Fibroblast of upper back skin (primary cell): ENCODE measurements around the gene CHST7.
"Not testable (repeated sequence)": the region's sequence is repeated elsewhere in the genome, so short reads cannot be mapped to it uniquely, and the experiment has no call there.

Source experiments
- DNase-seq: peaks from one replicate; pipeline ENCODE4 v3.0.0-alpha.2; 2013

The CHST7 gene, protein sequence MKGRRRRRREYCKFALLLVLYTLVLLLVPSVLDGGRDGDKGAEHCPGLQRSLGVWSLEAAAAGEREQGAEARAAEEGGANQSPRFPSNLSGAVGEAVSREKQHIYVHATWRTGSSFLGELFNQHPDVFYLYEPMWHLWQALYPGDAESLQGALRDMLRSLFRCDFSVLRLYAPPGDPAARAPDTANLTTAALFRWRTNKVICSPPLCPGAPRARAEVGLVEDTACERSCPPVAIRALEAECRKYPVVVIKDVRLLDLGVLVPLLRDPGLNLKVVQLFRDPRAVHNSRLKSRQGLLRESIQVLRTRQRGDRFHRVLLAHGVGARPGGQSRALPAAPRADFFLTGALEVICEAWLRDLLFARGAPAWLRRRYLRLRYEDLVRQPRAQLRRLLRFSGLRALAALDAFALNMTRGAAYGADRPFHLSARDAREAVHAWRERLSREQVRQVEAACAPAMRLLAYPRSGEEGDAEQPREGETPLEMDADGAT

DNA sequence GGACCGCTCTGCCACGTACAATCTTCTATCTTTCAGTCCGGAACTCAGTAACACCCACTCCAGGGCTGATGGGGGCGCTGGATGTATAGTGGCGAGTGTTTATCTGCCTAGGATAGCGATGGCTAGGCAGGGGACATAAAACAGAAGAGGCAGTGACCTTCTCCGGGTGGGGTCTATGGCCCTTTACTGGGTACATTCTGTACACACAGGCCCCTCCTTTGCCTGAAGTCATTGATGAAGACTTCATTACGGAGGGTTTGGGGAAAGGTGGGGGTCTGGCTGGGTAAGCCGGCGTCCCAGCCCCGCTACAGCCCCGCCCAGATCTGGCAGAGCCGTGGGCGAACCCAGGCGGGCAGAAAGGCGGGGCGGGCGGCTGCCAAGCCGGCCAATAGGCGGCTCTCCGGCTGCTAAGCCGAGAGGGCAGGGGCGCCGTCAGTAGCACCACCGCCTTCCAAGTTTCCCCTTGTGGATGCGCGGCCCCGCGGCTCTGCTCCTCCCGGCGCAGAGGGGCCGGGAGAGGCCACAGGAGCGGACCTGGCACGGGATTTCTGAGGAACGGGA lies at the start of gene CHST7:
Gene CHST7 (plus strand): TSS at position 435 of the 561 bp plus-strand sequence. CDS start 167 bp downstream, outside the sequence.
- DNase-seq: peak; percentile 49

DNA sequence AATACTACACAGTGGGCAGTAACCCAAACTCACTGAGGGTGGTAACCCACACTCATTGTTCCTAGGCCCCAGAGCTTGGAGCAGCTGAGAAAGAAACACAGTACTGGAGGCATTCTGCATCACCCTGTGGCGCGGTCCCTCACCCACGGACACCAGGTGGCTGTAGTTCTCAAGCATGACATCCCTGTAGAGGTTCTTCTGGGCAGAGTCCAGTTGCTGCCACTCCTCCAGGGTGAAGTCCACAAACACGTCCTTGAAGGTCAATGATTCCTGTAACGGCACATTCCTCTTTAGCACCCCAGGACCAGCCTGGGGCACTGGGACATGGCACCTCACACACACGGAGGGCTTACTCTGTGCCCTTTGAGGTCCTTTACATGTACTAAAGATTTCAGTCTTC lies 44.9 kb upstream of the CHST7 start:
- not testable (repeated sequence) for DNase-seq

DNA sequence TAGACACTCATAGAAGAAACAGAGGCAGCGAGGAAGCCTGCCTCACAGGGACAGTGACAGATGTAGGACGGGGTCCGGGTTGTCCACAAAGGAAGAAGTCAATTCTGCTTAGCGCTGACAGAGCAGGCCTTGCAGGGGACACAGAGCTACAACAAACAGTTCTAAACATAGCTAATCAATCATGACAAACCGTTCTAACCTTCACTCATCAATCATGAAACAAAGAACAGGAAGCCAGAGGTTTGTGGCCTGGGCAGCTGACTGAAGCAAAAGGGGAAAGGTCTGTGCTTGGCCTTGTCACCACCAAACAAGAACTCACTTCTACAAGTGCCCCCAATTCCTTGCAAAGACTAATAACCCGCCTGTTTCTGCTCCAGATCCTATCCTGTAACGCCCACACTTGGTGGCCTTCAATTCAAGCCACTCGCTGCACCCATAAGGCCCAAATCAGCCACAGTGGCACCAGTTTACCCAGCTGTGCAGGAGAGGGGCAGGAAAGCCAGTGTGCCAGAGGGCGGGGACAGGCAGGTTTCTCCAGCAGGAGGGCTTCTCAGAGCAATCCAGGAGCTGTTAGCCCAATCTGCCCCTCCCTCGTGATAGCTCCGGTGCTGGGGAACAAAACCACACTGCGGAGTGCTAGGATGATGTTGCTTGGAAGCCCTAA lies 43.7 kb upstream of the CHST7 start:
- DNase-seq: not testable (repeated sequence)

DNA sequence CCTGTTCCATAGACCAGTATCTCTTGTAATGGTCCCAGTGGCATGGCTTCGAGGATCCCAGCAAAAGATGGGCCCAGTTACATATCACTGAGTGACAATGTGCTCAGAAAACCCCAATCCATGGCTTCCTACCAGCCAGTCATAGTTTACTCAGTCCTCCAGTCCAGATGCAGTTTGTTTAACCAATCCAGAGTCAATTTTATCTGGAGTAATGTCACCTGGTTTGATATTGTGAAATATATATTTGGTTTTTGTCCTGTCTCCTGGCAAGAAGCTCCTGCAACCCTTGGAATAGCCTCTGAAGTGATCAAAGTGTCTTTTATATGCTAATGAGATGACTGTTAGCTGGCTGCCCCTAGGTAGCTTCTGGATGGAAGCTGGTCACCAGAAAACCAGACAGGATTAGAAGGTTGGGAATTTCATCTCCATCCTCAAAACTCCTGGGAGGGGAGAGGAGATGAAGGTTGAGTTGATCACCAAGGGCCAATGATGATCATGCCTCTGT lies 43.1 kb upstream of the CHST7 start:
- not testable (repeated sequence) for DNase-seq

DNA sequence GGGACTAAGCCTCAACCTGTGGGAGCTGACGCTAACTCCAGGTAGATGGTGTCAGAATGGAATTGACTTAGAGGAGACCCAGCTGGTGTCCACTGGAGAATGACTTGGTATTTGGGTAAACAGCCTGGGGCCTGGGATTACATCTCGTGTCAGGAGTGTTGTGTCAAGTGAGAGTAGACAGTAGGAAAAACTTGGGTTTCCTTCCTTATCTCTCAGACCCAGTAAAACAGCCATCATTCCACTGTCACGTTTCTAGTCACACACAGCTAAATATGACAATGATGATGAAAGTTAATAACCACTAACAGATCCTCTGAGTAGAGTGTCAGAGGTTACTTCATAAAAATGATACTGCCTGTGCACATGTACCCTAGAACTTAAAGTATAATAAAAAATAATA lies 42.1 kb upstream of the CHST7 start:
- DNase-seq: no peak

DNA sequence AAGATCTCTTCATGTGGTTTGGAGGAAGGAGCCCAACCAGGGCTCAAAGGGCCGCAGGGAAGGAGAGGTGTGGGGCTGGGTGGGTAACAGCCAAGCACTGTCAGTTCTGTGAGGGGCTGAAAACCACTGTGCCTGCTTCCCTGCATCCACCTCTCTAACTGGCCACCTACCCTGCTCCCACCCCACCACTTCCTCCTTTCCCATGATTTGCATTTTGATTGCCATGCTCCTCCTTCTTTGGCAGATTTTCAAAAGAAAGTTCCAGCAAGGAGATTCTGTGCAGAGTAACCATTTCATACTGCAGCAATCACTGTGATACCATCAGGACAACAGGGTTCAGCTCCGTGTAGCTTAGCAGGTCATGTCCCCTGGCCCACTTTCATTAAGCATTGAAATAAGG lies 30.1 kb upstream of the CHST7 start:
- no peak for DNase-seq

DNA sequence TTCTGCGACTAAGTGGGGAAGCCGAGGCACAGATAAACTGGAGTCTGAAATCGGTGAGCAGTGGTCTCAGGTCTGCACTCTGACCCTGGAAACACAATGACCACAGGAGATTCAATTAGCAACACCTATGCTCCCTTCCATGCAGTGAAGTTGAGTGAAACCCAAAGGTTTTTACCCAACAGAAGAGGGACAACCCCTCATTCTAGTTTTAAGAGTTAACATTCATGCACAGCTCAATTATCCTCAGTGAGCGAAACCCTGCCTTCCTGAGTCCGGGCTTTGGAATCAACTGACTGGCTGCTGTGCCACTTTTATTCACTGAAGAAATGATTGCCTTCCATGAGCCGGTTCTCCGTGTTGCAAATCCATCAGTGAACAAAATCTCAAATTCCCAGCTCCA lies 29.0 kb upstream of the CHST7 start:
- DNase-seq: not testable (repeated sequence)

DNA sequence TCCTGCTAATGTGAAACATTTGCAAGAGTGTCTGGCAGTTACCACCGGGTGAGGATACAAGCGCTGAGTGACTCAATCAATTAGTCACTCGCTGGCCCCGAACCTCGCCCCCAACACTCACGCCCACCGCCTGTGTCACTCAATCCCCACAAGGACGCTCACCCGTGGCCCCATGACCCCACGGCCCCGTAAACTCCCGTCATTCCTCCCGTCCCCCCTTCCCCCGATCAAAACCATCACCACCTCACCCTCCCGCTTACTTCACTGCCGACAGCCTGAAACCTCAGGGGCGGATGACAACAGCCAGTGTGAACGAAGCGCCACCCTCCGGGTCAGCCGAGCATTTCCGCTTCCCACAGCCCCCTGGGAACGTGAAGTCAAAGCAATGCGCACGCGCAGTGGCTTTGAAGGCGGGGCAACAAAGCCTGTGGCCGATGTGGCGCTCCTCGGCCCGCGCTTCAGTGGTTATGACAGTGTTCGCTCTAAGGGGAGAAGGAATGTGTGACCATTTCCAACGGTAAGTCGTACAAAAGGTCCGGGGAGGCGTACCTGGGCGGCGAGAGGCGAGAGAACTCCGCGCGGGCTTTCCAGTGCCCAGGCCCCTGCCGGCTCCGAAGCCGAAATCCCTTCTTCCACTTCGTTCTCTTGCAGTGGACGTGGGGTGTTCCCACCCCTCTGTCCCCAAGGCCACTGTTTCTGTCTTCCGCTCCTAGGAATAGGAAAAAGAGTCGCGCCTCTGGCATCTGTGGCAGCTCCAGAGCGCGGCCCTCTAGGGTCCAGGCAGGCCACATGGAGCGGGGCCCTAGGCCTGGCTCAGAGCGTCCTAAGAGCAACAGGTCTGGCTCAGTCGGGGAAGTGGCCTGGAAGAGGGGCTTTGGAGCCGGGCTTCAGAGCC lies 28.2 kb upstream of the CHST7 start, which contains the start of gene ZNF674:
Gene ZNF674 (minus strand): TSS at position 311 of the 895 bp plus-strand sequence. CDS start 3,334 bp downstream, outside the sequence.
- peak; percentile 90 for DNase-seq

DNA sequence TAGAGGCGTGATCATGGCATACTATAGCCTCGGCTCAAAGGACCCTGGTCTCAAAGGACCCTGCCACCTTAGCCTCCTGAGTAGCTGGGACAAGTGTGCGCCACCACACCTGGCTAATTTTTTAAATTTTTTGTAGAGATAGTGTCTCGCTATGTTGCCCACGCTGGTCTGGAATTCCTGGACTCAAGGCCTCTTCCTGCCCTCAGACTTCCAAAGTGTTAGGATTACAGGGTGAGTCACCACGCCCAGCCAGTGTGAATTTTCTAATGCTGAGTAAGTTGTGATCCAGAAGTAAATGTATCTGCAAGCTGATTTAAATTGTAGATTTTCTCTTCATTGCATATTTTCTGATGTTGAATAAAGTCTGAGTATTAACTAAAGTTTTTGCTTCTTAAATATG lies 25.7 kb upstream of the CHST7 start:
- peak; percentile 83 for DNase-seq

DNA sequence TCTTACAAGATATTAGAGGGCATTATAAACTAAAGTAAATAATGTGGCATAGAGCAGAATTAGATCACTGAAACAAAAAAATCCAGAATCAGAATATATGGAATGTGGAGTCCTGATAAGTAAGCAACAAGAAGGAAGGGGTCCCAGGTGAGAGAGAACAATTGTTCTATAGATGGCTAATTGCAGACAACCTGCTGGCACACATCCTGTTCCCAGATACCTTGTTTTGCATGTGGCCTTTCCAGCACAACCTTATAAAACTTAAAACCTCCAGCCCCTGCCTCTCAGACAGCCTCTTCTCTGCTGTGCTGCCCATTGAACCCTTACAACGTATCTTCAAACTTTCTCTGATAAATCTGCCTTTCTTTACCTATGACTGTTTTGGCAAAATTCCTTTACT lies 23.7 kb upstream of the CHST7 start:
- DNase-seq: no peak

DNA sequence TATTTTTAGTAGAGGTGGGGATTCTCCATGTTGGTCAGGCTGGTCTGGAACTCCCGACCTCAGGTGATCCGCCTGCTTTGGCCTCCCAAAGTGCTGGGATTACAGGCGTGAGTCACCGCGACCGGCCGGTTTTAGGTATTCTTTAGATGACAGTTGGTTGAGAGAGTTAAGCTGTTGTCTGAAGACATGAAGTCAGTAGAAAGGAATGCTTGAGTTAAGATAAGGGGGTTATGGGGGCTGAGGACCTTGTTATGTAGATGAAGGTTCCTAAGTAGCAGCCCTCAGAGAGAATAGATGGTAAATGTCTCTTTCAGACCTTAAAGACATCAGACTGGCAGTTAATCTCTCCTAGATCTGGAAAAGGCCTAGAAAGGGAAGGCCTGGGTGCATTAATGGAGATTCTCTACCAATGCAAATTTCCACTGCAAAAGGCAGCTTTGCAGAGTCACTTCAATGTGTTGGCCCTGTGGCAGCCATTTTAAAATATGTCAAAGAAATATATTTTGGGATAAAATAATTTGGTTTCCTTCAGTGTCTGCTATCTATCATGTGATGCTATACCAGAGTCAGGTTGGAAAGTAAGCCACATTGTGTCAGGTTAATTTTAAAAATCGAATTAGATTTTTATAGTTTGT lies 22.0 kb upstream of the CHST7 start:
- peak; percentile 62 for DNase-seq

DNA sequence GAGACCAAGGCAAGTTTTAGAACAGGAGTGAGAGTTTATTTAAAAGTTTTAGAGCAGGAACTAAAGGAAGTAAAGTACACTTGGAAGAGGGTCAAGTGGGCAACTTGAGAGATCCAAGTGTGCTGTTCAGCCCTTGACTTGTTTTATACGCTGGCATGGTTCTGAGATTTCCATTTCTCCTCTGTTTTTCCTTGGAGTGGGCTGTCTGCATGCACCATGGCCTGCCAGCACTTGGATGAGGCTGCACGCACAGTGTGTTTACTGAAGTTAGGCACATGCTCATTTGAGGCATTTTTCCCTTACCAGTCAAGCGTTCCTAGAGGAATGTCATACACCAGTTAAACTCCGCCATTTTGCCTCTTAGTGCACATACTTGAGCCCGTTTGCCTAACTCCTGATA lies 19.6 kb upstream of the CHST7 start:
- no peak for DNase-seq

DNA sequence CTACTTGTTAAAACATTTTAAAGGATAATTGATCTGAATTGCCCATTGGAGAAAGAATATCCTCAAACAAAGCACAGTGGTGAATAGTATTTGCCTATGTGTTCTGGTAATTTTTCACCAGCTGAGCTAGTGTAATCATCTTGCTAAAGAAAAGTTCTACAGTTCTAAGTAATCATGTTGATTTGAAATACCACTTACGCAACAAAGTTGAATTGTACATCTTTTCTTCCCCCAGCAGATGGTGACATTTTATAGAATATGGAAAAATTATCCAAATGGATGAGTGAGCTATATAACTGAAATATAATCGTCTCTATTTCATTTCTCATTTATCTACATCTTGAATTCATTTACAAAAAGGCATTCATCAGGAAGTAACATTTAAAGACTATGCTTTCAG lies 18.6 kb upstream of the CHST7 start:
- DNase-seq: no peak

DNA sequence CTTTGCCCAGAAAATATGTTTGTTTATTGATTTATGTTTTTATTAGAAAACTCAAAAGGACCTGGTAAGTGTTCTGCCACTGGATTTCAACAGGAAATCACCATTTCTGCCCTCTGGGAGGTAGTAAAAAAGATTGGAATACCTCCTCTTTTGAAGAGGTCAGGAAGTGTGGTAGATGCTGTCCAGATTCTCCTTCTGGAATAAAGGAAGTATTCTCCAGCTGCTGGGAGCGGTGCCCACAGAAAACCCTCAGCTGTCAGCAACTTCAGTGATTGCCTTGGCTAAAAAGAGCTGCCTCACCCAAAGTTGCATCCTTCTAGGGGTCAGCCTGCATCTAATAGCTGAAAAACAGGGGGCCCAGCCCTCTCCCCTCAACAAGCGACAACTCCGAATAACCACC lies 14.5 kb upstream of the CHST7 start:
- DNase-seq: no peak

DNA sequence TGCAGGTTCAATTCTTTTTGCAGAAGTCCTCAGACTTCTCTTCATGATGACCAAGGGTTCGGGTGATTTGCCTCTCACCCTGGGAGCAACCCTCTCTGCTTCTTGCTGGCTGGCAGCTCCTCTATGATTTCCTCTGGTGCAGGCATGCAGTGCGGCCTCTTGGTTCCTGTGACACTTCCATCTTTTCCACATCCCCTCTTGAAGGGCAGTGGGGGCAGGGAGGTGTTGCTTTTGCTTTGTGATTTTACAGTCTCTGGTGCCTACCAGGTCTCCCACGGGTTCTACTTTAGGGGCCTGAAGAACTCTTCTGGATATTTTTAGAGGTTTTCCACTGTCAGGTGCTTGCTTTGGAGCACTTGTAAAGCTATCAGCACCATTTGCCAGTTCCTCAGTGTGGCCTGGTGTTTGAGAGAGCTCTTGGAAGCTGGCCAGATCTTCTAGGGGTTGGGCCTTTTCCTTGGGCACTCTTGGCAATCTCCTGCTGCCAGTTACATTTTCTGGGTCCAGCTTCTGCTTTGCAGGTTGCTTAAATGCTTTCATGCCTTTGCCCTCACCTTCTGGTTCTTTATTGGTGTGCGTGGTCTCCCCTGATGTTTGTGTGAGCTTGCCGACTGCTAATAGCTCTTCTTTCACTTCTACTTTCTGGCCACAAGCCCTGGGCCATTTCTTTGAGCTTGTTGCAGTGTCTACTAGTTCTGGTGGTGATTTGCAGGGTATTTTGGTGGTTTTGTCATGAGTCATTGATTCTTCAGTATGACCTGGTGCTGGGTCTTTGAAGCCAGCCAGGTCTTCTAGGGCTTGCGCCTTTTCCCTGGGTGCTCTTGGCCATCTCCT lies 11.5 kb upstream of the CHST7 start:
- no peak for DNase-seq

DNA sequence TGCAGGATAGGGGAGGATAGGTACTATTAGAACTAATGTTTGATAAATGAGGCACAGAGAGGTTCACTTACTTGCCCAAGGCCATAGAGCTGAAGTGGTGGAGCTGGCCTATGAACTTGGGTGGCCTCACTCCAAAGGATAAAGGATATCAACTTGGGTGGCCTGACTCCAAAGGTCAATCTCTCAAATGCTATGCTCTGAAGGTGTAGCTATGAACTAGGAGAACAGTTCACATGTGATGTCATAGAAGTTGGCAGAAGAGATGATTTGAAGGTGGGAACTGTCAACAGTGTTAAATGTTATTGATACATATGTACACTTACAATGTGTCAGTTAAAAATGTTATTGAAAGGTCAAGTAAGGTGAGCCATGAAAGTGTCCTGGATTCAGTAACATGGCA lies 6.2 kb upstream of the CHST7 start:
- DNase-seq: no peak

DNA sequence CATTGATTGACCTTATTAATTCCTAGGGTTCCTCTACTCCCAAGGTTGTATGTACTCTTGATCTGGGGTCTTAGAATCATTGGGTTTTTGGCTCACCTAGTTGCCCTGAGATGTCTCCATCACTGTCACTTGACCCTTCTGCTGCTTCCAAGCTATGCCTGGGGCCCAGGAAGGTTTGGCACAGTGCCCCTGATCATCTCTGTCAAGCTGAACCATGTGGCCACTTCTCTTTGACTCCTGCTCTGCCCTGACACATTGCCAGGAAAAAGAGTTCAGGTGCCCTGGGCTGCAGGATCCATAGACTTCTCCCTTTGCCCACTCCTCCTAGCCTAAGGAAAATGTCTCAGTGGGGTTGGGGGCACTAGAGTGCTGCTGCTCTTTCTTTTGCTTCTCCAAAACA lies 3.9 kb upstream of the CHST7 start:
- no peak for DNase-seq

DNA sequence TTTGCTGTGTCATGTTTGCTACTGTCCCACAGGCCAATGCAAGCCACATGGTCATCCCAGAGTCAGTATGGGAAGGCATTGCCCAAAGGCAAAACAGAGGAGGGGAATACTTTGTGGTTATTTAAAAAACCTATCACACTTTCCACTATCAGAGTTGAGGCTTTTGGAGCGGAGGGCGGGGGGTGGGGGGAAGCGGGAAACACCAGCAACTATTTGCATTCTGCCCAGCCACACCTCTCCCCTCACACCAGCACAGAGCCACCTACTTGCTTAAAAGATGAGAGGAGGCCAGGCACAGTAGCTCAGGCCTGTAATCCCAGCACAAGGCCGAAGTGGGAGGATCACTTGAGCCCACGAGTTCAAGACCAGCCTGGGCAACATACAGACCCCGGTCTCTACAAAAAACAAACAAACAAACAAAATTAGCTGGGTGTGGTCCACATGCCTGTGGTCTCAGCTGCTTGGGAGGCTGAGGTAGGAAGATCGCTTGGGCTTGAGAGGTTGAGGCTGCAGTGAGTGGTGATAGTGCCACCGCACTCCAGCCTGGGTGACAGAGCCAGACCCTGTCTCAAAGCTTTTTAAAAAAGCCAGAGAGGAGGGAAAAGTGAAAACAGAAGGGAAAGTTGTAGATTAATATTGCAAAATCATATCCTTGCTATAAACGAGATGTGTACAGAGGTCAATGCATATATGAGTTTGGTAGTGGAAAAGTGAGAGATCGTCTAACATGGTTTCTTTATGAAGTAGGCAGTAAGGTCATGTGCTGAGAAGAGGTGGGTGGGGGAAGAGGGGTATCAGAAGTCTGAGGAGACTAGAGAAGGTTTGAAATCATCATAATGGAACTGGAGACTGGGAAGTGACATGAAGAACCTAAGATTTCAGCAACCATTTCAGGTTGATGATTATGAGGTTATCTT lies 1.9 kb upstream of the CHST7 start:
- DNase-seq: no peak

DNA sequence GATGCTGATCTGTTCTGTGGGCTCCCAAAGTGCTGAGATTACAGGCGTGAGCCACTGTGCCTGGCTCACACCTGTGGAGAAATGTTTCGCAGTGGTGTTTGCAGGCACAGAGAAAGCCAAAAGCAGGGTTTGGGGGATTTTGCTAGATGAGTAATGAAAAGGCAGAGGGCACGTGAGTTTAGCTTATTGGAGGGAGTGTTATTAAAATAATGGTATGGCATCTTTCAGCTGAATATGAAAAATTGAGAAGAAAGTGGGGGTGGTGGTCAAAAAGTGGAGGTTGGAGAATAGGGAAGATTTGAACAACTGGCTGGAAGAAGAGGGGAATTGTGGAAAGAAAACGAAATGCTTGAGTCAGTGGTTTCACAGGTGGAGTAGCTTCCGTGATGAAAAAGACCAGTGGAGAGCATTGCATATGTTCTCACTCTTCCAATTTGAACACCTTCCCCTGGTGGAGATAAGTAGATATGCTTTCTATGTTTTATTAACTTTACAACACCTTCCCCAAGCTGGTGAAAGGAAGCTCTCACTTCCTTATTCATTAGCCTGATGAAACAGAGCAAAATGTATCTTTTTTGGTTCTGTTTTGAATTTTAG lies 1.1 kb upstream of the CHST7 start:
- no peak for DNase-seq
